ENCODE measurements around the gene IGF2.

DNA sequence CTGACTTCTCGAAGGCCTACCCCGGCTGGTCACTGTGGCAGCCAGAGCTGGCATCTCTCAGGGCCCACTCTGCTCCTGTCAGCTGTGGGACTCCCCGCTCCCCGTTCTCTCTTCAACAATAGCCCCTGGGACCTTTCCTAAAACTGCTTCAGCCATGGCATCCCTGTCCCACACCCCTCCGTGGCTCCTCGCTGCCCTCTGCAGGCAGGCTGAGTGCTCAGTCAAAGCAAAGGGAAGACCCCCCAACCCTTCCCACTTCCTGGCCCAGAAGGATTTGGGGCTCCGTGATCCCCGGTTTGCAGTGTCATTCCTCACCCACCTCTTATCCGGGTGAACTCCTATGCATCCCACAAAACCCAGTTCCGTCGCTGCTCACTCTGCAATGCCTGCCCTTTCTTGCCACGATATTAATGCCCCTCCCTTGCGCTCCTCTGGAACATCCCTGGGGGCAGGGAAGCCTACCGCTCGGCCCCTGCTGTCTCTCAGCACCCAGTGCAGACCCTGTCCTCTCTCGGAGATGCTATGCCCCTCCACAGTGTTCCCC, 34.0 kb upstream of the IGF2 start:
- TF ChIP-seq, protein P1, sequence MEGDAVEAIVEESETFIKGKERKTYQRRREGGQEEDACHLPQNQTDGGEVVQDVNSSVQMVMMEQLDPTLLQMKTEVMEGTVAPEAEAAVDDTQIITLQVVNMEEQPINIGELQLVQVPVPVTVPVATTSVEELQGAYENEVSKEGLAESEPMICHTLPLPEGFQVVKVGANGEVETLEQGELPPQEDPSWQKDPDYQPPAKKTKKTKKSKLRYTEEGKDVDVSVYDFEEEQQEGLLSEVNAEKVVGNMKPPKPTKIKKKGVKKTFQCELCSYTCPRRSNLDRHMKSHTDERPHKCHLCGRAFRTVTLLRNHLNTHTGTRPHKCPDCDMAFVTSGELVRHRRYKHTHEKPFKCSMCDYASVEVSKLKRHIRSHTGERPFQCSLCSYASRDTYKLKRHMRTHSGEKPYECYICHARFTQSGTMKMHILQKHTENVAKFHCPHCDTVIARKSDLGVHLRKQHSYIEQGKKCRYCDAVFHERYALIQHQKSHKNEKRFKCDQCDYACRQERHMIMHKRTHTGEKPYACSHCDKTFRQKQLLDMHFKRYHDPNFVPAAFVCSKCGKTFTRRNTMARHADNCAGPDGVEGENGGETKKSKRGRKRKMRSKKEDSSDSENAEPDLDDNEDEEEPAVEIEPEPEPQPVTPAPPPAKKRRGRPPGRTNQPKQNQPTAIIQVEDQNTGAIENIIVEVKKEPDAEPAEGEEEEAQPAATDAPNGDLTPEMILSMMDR (IDR thresholded peaks at IDR 0.05) = peak; percentile 64
- no peak for TF ChIP-seq ZFX (IDR thresholded peaks at IDR 0.05; ENCODE audit: borderline replicate concordance)

All from 22Rv1 (cell line).